Measurements from ENCODE around the gene SLC5A10.

The SLC5A10 gene

GRCh38 chr17:18984273-18985114 is 32.5 kb downstream of the SLC5A10 start:
- no peak for DNase-seq (ENCODE audit: low read depth)

GRCh38 chr17:18985475-18985874 is 33.5 kb downstream of the SLC5A10 start:
- no peak for DNase-seq (ENCODE audit: low read depth)

- DNase-seq (ENCODE audit: low read depth), result no peak
Measured at GRCh38 chr17:18986541-18987229, 34.7 kb downstream of the SLC5A10 start.

- no peak for DNase-seq (ENCODE audit: low read depth)
Measured at GRCh38 chr17:18987230-18987610, 35.3 kb downstream of the SLC5A10 start.

GRCh38 chr17:18987862-18988545 is 36.0 kb downstream of the SLC5A10 start:
- DNase-seq (ENCODE audit: low read depth), result no peak

GRCh38 chr17:18988546-18989173 is 36.7 kb downstream of the SLC5A10 start:
- DNase-seq (ENCODE audit: low read depth), result no peak

GRCh38 chr17:18990331-18990730 is 38.4 kb downstream of the SLC5A10 start:
- no peak for DNase-seq (ENCODE audit: low read depth)

GRCh38 chr17:18991531-18992315 is 39.8 kb downstream of the SLC5A10 start:
- no peak for DNase-seq (ENCODE audit: low read depth)

- no peak for DNase-seq (ENCODE audit: low read depth)
Measured at GRCh38 chr17:18992454-18993130, 40.6 kb downstream of the SLC5A10 start.

GRCh38 chr17:18993905-18994526 is 42.1 kb downstream of the SLC5A10 start:
- DNase-seq (ENCODE audit: low read depth), result no peak

- DNase-seq (ENCODE audit: low read depth), result no peak
Measured at GRCh38 chr17:18994631-18995030, 42.7 kb downstream of the SLC5A10 start.

- DNase-seq (ENCODE audit: low read depth), result no peak
Measured at GRCh38 chr17:18995220-18995619, 43.3 kb downstream of the SLC5A10 start.

GRCh38 chr17:18996458-18996857 is 44.5 kb downstream of the SLC5A10 start:
- DNase-seq (ENCODE audit: low read depth), result no peak

- no peak for DNase-seq (ENCODE audit: low read depth)
Measured at GRCh38 chr17:18997650-18998196, 45.8 kb downstream of the SLC5A10 start.

- DNase-seq (ENCODE audit: low read depth), result no peak
Measured at GRCh38 chr17:18999394-18999793, 47.4 kb downstream of the SLC5A10 start.

- DNase-seq (ENCODE audit: low read depth), result no peak
Measured at GRCh38 chr17:18999911-19000310, 47.9 kb downstream of the SLC5A10 start.

GRCh38 chr17:19000531-19001325 is 48.8 kb downstream of the SLC5A10 start:
- no peak for DNase-seq (ENCODE audit: low read depth)

GRCh38 chr17:19001907-19002590 is 50.1 kb downstream of the SLC5A10 start:
- no peak for DNase-seq (ENCODE audit: low read depth)

All from T follicular helper cell (primary cell).